NOMO-1 treated with dmso at 0.1 percent for 144 hours (cell line): ENCODE data around the gene ENTPD8.
A peak's percentile ranks its signal among the peaks of the same experiment; 100 is the strongest.

ENCODE experiments used
- DNase-seq: peaks from one replicate; lab custom pipeline; 2025; ENCODE audit not compliant: unreplicated experiment; lab: John Stamatoyannopoulos, UW

Gene ENTPD8

GRCh38 chr9:137447722-137448601, 6.8 kb upstream of the ENTPD8 start:
- no peak for DNase-seq

GRCh38 chr9:137446851-137447471, 5.8 kb upstream of the ENTPD8 start:
- DNase-seq: peak; percentile 87

GRCh38 chr9:137445930-137446431, 4.8 kb upstream of the ENTPD8 start:
- DNase-seq: no peak

- DNase-seq: peak; percentile 69
Measured at GRCh38 chr9:137445275-137445807, 4.2 kb upstream of the ENTPD8 start.

- DNase-seq: no peak
Measured at GRCh38 chr9:137444106-137444790, 3.1 kb upstream of the ENTPD8 start.

- no peak for DNase-seq
Measured at GRCh38 chr9:137441935-137442321, 771 bp upstream of the ENTPD8 start.

GRCh38 chr9:137439158-137439714, 1.9 kb downstream of the ENTPD8 start:
- DNase-seq: no peak

- no peak for DNase-seq
Measured at GRCh38 chr9:137438591-137439157, 2.5 kb downstream of the ENTPD8 start.

- DNase-seq: no peak
Measured at GRCh38 chr9:137437691-137438590, 3.2 kb downstream of the ENTPD8 start.

- no peak for DNase-seq
Measured at GRCh38 chr9:137436761-137437600, 4.2 kb downstream of the ENTPD8 start.

- peak; percentile 29 for DNase-seq
Measured at GRCh38 chr9:137435980-137436760, 5.0 kb downstream of the ENTPD8 start.

- DNase-seq: no peak
Measured at GRCh38 chr9:137435381-137435891, 5.7 kb downstream of the ENTPD8 start.

- DNase-seq: no peak
Measured at GRCh38 chr9:137434498-137435380, 6.4 kb downstream of the ENTPD8 start.

GRCh38 chr9:137433916-137434431, 7.2 kb downstream of the ENTPD8 start:
- no peak for DNase-seq

GRCh38 chr9:137433349-137433915, 7.7 kb downstream of the ENTPD8 start:
- no peak for DNase-seq

GRCh38 chr9:137432687-137433348, 8.3 kb downstream of the ENTPD8 start:
- no peak for DNase-seq
